ENCODE results near the gene XRCC3. TPM values are rescaled to one million over a fixed set of nuclear protein-coding genes. Genes with fewer than 3 reads are reported as not detected.

XRCC3 gene
- total RNA-seq, 4 donors from 2014 or later, result 0.59 to 14.4 (median 5.2) TPM

GRCh38 chr14:103703433-103704385 lies 11.5 kb downstream of the XRCC3 start:
- Histone ChIP-seq H3K27me3 (no peaks in the 10 kb centered on the region), H3K36me3 (no peaks in the 10 kb centered on the region), H3K4me3 (no peak overlapping the region), H3K9me3 (no peaks in the 10 kb centered on the region), H3K27ac (peak overlapping the region; percentile 36 to 68), H3K4me1 (peaks cover 0 to 3% of the 10 kb centered on the region in 2 donors)
- no peak for DNase-seq
- TF ChIP-seq POLR2A (IDR thresholded peaks at IDR 0.05) (no peak), CTCF (IDR thresholded peaks at IDR 0.05) (no peak)
- intact Hi-C loops (cut with DNase I; ENCODE audit: low total_unique reads), result no loop called here

- Histone ChIP-seq H3K9me3 (no peaks in the 10 kb centered on the region), H3K4me3 (no peak overlapping the region), H3K4me1 (peaks cover 1 to 5% of the 10 kb centered on the region in 2 donors), H3K27me3 (no peaks in the 10 kb centered on the region), H3K36me3 (no peaks in the 10 kb centered on the region), H3K27ac (no peak overlapping the region)
- no peak for DNase-seq
- intact Hi-C loops (cut with DNase I; ENCODE audit: low total_unique reads), result no loop called here
- TF ChIP-seq POLR2A (IDR thresholded peaks at IDR 0.05), result no peak
- no peak for TF ChIP-seq CTCF (IDR thresholded peaks at IDR 0.05)
Measured at GRCh38 chr14:103702497-103703432, 12.5 kb downstream of the XRCC3 start.

GRCh38 chr14:103702095-103702494 lies 13.2 kb downstream of the XRCC3 start:
- peaks cover 7 to 12% of the 10 kb centered on the region in 2 donors for H3K4me1 ChIP-seq
- no peak for DNase-seq
- no peaks in the 10 kb centered on the region for H3K36me3 ChIP-seq
- H3K9me3 ChIP-seq, result no peaks in the 10 kb centered on the region
- no peaks in the 10 kb centered on the region for H3K27me3 ChIP-seq
- no peak for TF ChIP-seq CTCF (IDR thresholded peaks at IDR 0.05)
- no peak overlapping the region for H3K4me3 ChIP-seq
- no peak overlapping the region for H3K27ac ChIP-seq
- intact Hi-C loops (cut with DNase I; ENCODE audit: low total_unique reads), result no loop called here

GRCh38 chr14:103700753-103701490 lies 14.3 kb downstream of the XRCC3 start:
- H3K9me3 ChIP-seq, result no peaks in the 10 kb centered on the region
- no peak for DNase-seq
- intact Hi-C loops (cut with DNase I; ENCODE audit: low total_unique reads), result no loop called here
- peaks cover 11 to 17% of the 10 kb centered on the region in 2 donors for H3K4me1 ChIP-seq
- no peaks in the 10 kb centered on the region for H3K27me3 ChIP-seq
- no peak overlapping the region for H3K27ac ChIP-seq
- no peak overlapping the region for H3K4me3 ChIP-seq
- no peaks in the 10 kb centered on the region for H3K36me3 ChIP-seq
- TF ChIP-seq POLR2A (IDR thresholded peaks at IDR 0.05) (no peak), CTCF (IDR thresholded peaks at IDR 0.05) (no peak)
